CD4-positive, alpha-beta T cell treated with Interleukin-4 for 4 hours (primary cell): ENCODE data around the gene RAB2B.
A peak's percentile ranks its signal among the peaks of the same experiment; 100 is the strongest.

Experiments used
- DNase-seq: peaks from one replicate; pipeline ENCODE4 v3.0.0-alpha.2; 2020

The RAB2B gene

DNA sequence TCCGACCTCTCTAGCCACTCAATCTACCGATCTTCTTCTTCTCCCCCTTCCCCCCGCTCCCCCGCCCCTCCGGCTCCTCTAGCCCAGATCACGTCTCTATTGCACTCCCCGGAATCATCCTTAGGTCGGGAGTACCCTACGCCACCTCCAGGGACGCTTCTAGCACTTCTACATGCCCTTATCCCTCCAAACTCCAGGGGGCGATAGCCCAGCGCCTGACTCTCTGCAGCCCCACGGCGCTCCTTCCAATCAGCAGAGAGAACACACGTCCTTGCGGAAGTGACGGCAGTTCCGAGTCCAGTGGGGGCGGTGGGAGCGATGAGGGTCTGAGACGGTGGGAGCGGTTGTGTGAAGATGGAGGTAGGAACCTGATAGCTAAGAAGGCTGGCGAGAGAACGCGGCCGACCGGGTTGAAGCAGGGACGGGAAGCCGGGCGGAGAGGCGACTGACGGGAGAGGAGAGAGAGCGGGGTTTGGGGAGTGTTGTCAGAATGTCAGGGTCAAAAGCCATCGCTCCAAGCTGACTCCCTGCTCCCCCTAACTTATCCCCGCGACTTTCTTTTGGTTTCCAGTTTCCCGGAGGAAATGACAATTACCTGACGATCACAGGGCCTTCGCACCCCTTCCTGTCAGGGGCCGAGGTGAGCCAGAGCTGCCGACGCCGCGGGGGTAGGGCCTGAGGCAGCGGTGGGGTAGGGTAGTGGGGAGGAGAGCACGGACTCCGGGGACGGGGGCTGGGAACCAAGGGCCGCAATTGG lies at the start of gene RAB2B, which contains the start of gene TOX4:
RAB2B (minus strand) TSS at position 35 of the 757 bp plus-strand sequence. CDS start 87 bp downstream, outside the sequence.
TOX4 (plus strand) TSS at position 271 of the 757 bp plus-strand sequence; CDS start at position 355, 84 bp downstream.
- DNase-seq: peak; percentile 99

DNA sequence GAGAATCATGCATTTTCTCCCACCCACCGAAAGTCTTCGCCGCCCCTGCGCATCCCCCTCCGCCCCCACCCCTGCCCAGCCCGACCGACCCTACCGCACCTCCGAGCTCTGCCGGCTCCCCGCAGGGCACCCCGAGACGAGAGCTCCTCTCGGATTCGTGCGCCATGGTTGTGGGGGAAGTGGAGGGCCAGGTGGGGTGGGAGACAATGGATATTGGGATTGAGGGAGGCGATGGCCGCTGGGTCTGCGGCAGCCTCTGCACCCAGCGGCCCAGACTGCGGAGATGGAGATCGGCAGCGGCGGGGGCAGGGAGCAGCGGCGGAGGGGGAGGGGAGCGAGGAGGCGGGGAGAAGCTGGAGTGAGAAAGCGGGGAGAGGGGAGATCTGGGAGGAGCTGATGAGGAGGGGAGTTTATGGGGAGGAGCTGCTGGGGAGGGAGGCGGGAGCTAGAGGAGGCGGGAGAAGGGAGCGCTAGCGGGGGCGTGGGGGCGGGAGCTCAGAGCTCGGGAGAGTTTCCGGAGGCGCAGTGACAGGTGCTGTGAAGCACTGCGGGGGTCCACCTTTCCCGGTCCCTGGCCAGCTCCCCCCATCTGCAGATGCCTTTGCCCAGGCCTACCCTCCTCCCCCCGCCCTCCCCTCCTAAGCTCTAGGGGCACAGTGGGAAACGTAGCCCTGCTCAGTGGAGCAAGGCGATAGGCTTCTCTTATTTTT lies 49.4 kb upstream of the RAB2B start, which contains the start of gene SALL2:
SALL2 (minus strand) TSS at position 385 of the 710 bp plus-strand sequence; CDS start at position 166, 219 bp downstream.
- DNase-seq: peak; percentile 59

- DNase-seq: no peak
Measured at GRCh38 chr14:21525571-21525961, 48.8 kb upstream of the RAB2B start.

GRCh38 chr14:21524575-21525490 lies 48.1 kb upstream of the RAB2B start:
- no peak for DNase-seq

DNA sequence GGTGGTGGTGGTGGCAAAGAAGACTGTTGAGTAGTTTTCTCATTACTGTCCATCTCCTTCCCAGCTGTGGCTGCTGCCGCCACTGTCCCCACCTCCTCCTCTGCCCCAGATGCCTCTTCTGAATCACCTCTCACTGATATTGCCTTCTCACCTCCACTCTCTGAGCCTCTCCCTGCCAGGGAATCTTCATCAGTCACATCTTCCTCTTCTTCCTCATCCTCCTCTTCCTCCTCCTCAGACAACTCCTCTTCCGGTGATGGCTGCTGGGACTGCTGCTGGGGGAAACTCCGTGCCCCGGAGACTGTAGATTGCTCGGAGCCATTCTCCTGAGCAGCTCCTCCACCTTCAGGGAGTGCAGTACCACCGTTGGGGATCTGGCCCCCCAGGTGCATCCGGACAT lies 46.4 kb upstream of the RAB2B start:
- DNase-seq: no peak

- DNase-seq: no peak
Measured at GRCh38 chr14:21521501-21521900, 44.7 kb upstream of the RAB2B start.

DNA sequence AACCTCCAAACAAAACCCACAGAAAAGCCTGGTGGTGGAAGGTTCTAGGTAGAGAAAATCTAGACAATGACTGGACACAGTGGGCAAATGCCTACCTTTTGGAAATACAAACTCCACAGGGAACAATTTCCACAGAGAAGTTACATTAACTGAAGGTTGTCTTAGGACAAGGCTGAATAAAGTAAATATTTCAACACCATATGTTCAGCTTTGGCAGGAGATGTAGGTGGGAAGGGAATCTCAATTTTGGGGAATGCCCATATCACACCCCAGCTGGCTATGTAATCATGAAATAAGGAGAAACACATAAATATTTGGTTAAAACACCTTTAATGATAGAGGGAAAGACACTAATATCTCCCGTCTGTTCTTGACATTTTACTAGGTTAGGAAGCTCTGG lies 44.0 kb upstream of the RAB2B start:
- DNase-seq: no peak

DNA sequence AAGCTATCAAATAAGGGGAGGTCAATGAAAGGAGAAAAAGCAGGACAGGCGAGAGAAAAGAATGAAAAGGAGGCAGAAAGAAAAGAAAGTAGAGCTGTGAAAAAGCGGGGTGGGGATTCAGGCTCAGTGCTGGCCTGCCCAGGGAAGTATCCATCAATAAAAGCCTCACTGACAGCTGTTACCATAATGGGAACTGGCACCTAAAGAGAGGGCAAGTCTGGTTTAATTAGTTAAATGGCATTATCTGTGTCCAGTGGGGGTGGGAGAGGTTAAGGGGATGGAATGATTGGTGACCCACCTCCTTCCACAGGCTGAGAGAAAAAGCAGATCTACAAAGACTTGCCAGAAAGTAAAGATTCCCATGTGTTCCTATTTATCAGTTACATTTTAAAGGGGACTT lies 42.0 kb upstream of the RAB2B start:
- no peak for DNase-seq

GRCh38 chr14:21514341-21514740 lies 37.6 kb upstream of the RAB2B start:
- DNase-seq: no peak

- DNase-seq: peak; percentile 97
Measured at GRCh38 chr14:21510735-21511657, 34.2 kb upstream of the RAB2B start, which contains the start of gene METTL3. Gene METTL3 (minus strand): TSS chr14:21511340. CDS start chr14:21511223, 117 bp downstream.

DNA sequence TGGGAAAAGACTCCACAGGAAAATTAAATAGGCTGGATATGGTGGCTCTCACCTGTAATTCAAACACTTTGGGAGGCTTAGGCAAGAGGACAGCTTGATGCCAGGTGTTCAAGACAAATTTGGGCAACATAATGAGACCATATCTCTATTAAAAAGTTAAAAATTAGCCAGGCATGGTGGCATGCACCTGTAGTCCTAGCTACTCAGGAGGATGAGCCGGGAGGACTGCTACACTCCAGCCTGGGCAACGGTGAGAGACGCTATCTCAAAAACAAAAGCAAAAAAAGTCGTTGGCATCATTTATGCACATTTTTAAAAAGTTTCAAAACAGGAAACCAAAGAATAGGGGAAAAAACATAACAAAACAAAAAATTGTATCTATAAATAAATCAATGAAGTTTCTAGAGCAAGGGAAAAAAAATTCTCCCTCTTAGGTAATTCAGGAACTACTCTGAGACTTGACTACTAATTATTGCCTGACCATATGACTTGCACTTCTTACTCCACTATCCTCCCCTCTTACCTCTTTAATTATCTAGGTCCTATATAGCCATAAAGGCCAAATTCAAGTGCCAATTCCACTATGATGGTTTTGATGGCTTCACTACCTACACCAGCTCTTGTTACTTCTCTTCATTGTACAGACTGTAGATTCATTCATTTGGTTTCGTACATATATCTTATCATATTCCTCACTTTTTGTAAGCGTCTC lies 32.8 kb upstream of the RAB2B start:
- no peak for DNase-seq

DNA sequence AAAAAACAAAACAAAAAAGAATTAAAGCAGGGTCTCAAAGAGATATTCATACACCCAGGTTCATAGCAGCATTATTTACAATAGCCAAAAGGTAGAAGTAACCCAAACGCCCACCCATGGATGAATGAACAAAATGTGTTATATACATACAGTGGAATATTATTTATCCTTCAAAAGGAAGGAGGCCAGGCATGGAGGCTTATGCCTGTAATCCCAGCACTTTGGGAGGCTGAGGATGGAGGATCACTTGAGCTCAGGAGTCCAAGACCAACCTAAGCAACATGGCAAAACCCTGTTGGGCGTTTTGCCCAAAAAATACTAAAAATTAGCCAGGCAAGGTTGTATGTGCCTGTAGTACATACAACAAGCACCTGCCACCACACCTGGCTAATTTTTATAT lies 29.8 kb upstream of the RAB2B start:
- no peak for DNase-seq

GRCh38 chr14:21505012-21505553 lies 28.3 kb upstream of the RAB2B start:
- no peak for DNase-seq

- DNase-seq: no peak
Measured at GRCh38 chr14:21503376-21503775, 26.6 kb upstream of the RAB2B start.

DNA sequence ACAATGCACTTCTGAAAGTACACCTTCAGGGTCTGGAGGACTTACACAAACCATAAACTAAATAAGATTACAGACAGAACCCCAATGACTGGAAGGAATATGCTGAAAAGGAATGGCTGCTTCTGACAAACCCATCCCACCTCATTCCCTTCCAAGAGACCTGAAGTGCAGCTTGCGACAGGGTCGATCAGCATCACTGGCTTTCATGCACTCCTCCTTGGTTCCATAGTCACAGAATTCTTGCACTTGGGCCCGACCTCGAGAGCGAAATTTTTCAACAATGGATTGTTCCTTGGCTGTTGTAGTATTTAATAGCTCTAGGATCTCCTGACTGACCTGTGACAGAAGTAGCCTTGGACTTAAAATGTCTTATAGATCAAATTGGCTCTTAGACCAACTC lies 24.8 kb upstream of the RAB2B start:
- no peak for DNase-seq

DNA sequence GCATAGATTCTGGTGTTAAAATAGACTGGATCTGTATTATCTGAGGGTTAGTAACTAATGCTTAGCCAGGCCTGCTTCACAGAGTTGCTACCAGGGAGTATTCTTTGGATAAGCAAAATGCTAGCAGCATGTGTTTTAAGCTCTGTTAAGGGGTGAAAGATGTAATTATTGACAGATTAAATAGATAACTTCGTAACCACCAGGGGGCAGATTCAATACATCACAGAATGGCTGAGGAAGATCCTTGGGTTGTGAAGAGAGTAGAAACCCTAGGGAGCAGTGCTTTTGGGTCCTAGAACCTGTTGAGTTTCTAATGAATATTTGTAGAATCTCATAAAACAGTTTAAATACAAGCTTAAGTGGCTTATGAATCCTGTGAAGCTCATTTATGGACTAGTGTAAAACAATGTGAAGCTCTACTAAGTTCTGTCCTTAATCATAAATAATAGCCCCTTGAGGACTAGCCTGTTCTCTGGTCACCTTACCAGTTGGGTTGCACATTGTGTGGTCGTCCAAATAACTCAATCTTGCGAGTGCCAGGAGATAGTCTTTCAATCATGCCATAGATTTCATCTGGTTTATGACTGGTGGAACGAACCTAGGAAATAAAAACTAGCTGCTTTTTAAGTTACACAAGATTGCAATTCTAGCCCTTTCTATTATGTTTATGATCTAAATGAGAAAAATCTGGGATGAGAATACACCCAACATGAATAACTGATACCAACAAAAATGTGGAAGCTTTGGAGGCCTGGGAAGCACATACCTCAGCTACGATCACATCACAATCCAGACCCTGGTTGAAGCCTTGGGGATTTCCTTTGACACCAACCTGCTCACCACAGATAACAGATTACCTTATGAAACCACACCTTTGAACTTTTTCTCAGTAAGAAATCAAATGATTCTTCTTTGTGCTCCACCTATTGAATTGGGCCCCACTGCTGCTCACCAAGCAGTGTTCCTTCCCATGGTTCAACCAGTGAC lies 22.1 kb upstream of the RAB2B start:
- DNase-seq: peak; percentile 62

GRCh38 chr14:21496453-21496852 lies 19.7 kb upstream of the RAB2B start:
- no peak for DNase-seq

DNA sequence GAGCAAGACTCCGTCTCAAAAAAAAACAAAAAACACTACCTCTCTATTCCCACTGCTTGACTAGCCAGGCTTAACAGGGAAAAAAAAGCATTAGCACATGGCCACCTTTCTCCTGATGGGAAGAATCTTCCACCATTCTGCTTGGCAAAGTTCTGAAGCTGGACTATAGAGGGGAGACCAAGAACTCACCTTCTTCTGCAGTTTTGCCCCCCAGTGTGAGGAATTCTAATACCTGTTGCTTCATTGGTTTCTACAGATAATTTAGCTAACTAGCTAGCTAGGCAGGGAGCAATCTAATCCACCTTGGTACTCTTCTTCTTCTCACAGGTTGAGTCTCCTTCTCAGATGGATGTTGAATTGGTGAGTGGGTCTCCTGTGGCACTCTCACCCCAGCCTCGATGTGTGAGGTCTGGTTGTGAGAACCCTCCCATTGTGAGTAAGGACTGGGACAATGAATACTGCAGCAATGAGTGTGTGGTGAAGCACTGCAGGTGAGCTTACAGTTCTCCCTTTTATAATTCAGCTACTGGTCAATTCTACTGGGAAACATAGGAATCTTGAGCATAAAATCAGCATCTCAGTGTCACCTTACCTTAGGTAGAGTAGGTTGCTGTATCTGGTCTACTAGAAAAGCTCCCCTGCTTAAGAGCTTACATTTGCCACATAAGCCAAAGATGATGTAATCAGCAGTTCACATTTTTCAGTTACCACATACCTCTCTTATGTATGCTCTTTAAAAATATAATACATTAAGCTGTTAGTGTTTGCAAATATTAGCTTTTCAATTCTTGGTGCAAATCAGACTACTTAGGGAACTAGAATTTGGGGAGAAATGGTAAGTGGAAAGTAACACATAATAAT lies 18.4 kb upstream of the RAB2B start:
- DNase-seq: no peak
